Vagina (tissue), 2 donors: ENCODE results near the gene BLNK.

Experiments
- POLR2A ChIP-seq, 2 donors: fragments of 450-650 bp; IDR thresholded peaks; one replicate each; pipeline ENCODE4 v1.6.1; 2017; ENCODE audit warnings: antibody characterized with exemption in 2 of 2, mild to moderate bottlenecking in 2 of 2, moderate library complexity in 2 of 2
- POLR2AphosphoS5 ChIP-seq, 2 donors: sonication (generic); formaldehyde crosslinking; IDR thresholded peaks; one replicate each; pipeline ENCODE4 v1.9.0; 2017; ENCODE audit warnings: antibody characterized with exemption in 2 of 2, mild to moderate bottlenecking in 2 of 2, low read depth in 1 of 2; ENCODE audit not compliant: insufficient read depth in 1 of 2
- TF ChIP-seq, protein P1 (sequence below), 3 experiments: fragments of 450-650 bp in 2 of 3; fragments of 200-600 bp in 1 of 3; sonication (generic) in 1 of 3; IDR thresholded peaks; one replicate each; pipeline ENCODE4 v1.5.1; 2017 to 2019; ENCODE audit warnings: antibody characterized with exemption in 3 of 3, mild to moderate bottlenecking in 2 of 3, moderate library complexity in 2 of 3

DNA sequence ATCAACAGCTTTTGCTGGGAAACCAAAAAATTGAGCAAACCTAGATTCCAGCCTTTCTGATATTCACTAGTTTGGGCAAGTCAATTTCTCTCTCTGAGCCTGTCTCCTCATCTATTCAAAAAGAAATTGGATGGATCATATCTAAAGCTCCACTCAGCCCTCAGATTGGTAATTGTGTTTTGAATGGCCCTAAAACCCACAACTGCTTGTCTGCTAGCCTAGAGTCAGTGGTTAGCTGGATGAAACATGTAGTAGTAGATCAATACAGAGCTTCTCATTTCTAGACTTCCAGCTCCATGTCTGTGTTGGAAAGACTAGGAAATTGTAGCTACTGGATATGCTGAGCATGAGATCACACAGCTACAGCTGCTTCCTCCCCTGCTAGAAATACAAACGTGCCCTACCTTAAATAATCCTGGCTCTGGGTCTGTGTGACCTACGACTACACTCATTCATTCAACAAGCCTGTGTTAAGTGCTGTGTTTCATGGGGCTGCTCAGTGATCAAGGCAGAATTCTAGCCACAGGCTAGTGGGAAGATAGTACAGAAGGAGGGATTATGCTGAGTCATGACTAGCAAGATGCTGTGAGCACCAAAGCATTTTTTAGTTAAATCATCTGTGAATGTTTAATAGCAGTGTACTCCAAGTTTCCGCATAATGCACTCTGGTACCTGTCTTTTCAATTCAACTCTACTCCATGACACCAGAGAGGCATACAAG lies 48.5 kb upstream of the BLNK start:
- TF ChIP-seq, protein P1, sequence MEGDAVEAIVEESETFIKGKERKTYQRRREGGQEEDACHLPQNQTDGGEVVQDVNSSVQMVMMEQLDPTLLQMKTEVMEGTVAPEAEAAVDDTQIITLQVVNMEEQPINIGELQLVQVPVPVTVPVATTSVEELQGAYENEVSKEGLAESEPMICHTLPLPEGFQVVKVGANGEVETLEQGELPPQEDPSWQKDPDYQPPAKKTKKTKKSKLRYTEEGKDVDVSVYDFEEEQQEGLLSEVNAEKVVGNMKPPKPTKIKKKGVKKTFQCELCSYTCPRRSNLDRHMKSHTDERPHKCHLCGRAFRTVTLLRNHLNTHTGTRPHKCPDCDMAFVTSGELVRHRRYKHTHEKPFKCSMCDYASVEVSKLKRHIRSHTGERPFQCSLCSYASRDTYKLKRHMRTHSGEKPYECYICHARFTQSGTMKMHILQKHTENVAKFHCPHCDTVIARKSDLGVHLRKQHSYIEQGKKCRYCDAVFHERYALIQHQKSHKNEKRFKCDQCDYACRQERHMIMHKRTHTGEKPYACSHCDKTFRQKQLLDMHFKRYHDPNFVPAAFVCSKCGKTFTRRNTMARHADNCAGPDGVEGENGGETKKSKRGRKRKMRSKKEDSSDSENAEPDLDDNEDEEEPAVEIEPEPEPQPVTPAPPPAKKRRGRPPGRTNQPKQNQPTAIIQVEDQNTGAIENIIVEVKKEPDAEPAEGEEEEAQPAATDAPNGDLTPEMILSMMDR (IDR thresholded peaks at IDR 0.05) = no peak
- no peak for TF ChIP-seq POLR2A (IDR thresholded peaks at IDR 0.05)
- no peak for TF ChIP-seq POLR2AphosphoS5 (IDR thresholded peaks at IDR 0.05; ENCODE audit: insufficient read depth in 1 of 2, low read depth in 1 of 2)
